HPDE6-E6E7 (cell line): ENCODE measurements around the gene ZNF180.
"Not testable (repeated sequence)": the region's sequence is repeated elsewhere in the genome, so short reads cannot be mapped to it uniquely, and the experiment has no call there.

Experiments
- DNase-seq: peaks from one replicate; pipeline ENCODE4 v3.0.0; 2011; ENCODE audit warnings: missing footprints; ENCODE audit errors: extremely low spot score

Gene ZNF180

GRCh38 chr19:44498988-44499387 lies 1.3 kb downstream of the ZNF180 start:
- no peak for DNase-seq

GRCh38 chr19:44496711-44497110 lies 3.6 kb downstream of the ZNF180 start:
- no peak for DNase-seq

GRCh38 chr19:44476559-44477408 lies 23.5 kb downstream of the ZNF180 start:
- no peak for DNase-seq

GRCh38 chr19:44468730-44469129 lies 31.6 kb downstream of the ZNF180 start:
- DNase-seq, result not testable (repeated sequence)

GRCh38 chr19:44462600-44463286 lies 37.6 kb downstream of the ZNF180 start:
- not testable (repeated sequence) for DNase-seq

- DNase-seq, result not testable (repeated sequence)
These were observed 44.3 kb downstream of the ZNF180 start for GRCh38 chr19:44456016-44456415.

- no peak for DNase-seq
These were observed 45.2 kb downstream of the ZNF180 start for GRCh38 chr19:44455100-44455499.

- DNase-seq, result no peak
These were observed 48.0 kb downstream of the ZNF180 start for GRCh38 chr19:44452367-44452766.

- DNase-seq, result no peak
These were observed 48.6 kb downstream of the ZNF180 start for GRCh38 chr19:44451687-44452086.

GRCh38 chr19:44447916-44448674 lies 52.2 kb downstream of the ZNF180 start, which contains the start of gene ZNF229:
TSS of gene ZNF229 (minus strand) at chr19:44448472. CDS start at chr19:44442847, 5,625 bp downstream.
- DNase-seq, result peak; percentile 95

GRCh38 chr19:44438441-44438840 lies 61.9 kb downstream of the ZNF180 start:
- no peak for DNase-seq

GRCh38 chr19:44435441-44435840 lies 64.9 kb downstream of the ZNF180 start:
- no peak for DNase-seq

GRCh38 chr19:44430956-44431355 lies 69.4 kb downstream of the ZNF180 start:
- DNase-seq, result no peak
